ENCODE data around the gene GNAT3.

Gene GNAT3

DNA sequence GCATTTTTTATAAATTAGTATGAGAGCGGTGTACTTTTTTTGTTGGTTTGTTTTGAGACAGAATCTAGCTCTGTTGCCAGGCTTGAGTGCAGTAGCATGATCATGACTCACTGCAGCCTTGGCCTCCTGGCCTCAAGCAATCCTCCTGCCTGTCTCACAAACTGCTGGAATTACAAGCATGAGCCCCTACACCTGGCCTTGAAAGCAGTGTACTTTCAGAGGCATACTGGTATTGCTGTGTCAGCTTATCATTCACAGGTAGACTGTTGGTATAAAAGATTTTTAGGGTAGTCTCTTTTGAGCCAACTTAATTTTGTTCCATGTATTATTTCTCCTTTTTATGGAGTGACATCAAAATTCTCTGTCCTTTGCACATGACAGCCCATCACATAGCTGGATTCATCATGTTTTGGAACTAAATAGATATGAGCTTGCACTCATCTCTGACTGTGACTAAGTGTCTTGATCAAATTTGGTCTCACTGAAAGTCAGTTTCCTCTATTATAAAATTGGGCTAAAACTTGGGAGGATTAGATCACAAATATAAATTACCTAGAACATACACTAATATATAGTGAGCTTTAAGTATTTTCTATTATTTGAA, 12.4 kb downstream of the GNAT3 start:
- DNase-seq = no peak

- DNase-seq = no peak
Observed at GRCh38 chr7:80498481-80499349, 13.1 kb downstream of the GNAT3 start.

DNA sequence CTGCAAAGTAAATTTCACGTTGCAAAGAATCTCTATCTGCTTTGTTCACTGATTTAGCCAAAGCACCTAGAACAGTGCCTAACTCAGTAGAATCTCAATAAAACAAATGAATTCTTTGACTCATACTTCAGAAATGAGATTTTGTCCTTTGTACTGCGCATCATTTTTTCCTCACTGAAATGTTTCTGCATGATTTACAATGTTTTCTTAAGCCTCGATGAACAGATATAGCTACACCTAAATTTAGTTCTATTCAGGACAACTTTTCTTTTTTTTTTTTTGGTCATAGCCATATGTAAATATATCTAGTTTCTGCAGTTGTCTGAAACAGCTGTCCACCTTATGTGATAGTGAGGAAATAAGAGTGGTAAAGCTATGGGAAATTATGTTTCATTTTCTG, 15.3 kb downstream of the GNAT3 start:
- DNase-seq = no peak

- DNase-seq = no peak
Observed at GRCh38 chr7:80493121-80493849, 18.6 kb downstream of the GNAT3 start.

- DNase-seq = no peak
Observed at GRCh38 chr7:80491462-80491861, 20.4 kb downstream of the GNAT3 start.

- no peak for DNase-seq
Observed at GRCh38 chr7:80488851-80489370, 23.0 kb downstream of the GNAT3 start.

DNA sequence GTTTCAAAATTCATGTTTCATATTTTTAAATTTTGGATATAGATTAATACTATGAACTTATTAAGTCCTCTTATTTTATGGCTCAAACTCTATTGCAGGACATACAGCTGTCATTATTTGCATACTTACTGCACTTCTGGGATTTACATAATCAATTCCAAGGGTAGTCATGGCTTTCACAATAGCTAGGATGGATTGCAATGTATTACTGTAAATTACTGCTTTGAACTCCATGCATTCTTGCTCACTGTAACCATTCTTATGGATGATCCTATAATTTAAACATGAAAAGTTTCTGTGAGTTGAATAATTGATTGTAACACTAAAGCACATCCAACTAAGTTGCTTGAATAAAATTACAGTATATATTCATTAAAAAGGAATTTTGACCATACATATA, 23.5 kb downstream of the GNAT3 start:
- no peak for DNase-seq

GRCh38 chr7:80485721-80486120, 26.1 kb downstream of the GNAT3 start:
- DNase-seq = no peak

GRCh38 chr7:80482950-80483349, 28.9 kb downstream of the GNAT3 start:
- DNase-seq = no peak

GRCh38 chr7:80481196-80481884, 30.5 kb downstream of the GNAT3 start:
- no peak for DNase-seq

DNA sequence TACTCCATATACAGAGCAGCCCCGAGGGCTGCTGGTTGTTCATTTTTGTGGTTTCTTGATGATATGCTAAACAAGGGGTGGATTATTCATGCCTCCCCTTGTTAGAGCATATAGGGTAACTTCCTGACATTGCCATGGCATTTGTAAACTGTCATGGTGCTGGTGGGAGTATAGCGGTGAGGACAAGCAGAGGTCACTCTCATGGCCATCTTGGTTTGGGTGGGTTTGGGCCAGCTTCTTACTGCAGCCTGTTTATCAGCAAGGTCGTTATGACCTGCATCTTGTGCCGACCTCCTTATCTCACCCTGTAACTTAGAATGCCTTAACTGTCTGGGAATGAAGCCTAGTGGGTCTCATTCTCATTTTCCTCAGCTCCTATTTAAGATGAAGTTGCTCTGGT, 31.3 kb downstream of the GNAT3 start:
- DNase-seq = no peak

GRCh38 chr7:80478683-80479082, 33.2 kb downstream of the GNAT3 start:
- DNase-seq = no peak

- no peak for DNase-seq
Observed at GRCh38 chr7:80476035-80476434, 35.8 kb downstream of the GNAT3 start.

DNA sequence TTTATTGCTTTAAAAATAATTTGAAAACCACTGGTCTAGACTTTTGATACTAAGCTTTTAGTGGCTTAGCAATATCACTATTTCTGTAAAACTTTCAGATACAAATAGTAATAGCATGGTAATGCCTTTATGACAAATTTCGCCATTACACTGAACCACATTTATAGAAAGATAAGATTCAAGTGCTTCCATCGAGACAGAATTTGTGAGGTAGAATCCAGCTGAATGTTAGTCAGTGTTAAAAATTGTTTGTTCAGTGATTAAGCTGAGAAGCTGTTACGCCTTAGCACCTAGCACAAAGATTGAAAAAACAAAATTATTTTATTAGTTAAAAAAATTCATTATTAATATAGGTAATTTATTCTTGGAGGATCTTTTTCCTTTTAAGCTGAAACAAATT, 36.5 kb downstream of the GNAT3 start:
- no peak for DNase-seq

GRCh38 chr7:80473751-80474150, 38.1 kb downstream of the GNAT3 start:
- no peak for DNase-seq

DNA sequence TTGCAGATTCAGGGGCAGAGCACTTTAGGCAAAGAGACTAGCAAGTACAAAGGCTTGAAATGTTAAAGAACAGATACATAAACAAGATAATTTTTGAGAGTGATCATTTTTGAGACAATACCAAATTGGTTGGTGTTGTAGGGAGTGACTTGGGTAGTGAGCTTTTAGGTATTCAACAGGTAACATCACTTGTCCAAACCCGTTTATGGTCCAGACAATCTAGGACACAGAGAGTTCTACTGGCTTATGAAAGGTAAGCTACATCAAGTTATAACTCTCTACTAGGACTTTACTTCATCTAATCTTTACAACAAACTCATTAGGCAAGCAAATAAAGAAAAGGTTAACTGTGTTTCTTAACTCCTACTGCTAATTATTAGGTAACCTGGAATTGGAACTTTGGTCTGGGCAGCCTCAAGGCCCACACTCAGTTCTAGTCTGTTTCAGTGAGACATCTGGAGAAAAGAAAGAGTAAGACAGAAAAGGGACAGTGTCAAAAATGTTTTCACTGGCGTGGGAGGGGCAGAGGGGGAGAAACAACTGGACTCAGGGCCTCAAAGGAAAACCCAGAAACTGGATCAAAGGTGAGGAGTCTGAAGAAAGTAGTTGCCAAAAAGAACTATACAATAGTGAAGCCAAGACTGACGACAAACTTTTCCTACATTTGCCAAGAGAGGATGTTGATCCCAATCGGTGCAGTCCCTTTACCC, 39.2 kb downstream of the GNAT3 start:
- DNase-seq = no peak

GRCh38 chr7:80468931-80469714, 42.7 kb downstream of the GNAT3 start:
- no peak for DNase-seq

DNA sequence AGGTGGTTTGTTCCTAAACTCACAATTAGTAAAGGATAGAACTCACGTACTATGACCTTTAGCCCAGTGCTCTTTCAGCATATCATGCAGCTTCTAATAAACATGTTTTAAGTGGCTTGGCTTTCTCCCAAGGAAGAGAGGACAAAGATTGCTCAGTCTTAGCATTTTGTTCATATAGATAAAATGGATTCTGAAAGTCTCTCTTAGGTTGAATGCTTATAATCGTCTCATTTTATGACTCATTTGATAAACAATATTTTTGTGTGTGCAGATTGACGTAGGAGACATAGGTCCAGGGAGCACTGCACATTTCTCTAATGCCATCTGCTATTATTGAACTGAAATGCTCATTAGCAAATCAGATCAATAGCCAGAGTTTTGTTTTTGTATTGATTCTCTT, 44.8 kb downstream of the GNAT3 start:
- no peak for DNase-seq

- no peak for DNase-seq
Observed at GRCh38 chr7:80466636-80467035, 45.2 kb downstream of the GNAT3 start.

DNA sequence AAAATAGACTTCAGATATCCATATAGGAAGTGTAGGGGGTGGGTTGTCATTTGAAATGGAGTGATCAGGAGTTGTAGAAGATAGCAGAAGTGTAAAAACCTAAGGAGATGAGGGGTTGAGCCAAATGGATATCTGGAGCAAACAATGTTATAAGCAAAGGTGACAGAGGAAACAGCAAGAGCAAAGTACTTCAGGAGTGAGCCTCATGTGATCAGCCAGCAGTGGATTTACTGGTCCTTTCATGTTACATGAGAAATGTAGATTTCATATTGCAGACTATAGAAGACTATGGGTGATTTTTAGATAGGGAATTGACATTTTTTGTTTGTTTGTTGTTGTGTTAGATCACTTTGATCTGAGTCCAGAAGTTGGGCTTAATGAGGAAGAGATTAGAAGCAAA, 47.7 kb downstream of the GNAT3 start:
- DNase-seq = no peak

DNA sequence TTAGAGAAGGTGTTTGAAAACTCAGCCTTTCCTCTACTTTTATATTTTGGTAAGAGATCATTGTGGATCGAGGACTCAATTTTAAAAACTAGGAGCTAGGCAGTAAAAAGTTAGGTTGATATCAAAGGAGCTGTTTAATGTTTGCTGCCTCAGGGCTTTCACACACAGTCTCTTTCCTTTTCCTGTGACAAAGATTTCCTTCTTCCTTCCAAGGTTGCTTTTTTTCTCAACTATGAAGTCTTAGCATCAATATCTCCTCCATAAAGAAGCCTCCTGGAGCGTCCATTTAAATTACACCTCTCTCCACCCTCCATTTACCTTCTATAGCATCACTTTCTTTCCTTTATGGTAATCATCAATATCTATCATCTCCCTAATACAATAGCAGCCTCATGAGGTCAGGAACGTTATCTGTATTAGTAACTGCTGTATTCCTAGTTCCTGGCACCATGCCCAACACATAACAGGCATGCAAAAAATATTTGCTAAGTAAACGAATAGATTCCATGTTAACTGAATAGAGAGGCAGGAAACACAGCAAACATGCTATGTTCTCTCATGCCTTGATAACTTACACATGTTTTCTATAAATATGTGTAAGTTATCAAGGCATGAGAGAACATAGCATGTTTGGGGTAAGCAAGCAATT, 48.5 kb downstream of the GNAT3 start:
- no peak for DNase-seq

Data from cerebellar nuclear complex (tissue), 1 donor.